Esophagus squamous epithelium (tissue), 5 donors: ENCODE data around the gene COG7. TPM values are rescaled to one million over a fixed set of nuclear protein-coding genes. Genes with fewer than 3 reads are reported as not detected.

Experiments
- DNase-seq: peaks from one replicate; lab custom pipeline; 2025; lab: John Stamatoyannopoulos, UW
- H3K27ac ChIP-seq, 4 donors: fragments of 200-600 bp; sonication (generic); one replicate each; pipeline ENCODE4 v1.5.1; 2016 to 2019; ENCODE audit warnings: mild to moderate bottlenecking in 1 of 4
- H3K27me3 ChIP-seq, 4 donors: fragments of 200-600 bp; sonication (generic); 1 replicate in 3 of 4; 2 replicates in 1 of 4; pipeline versions ENCODE4 v1.5.1 to v1.6.0; 2017 to 2021; ENCODE audit warnings: antibody characterized with exemption in 1 of 4
- H3K36me3 ChIP-seq, 3 donors: fragments of 200-600 bp; sonication (generic); one replicate each; pipeline ENCODE4 v1.5.1; 2016 to 2019
- H3K4me1 ChIP-seq, 3 donors: fragments of 200-600 bp; sonication (generic); one replicate each; pipeline ENCODE4 v1.5.1; 2017 to 2019
- H3K4me3 ChIP-seq, 4 donors: fragments of 200-600 bp; sonication (generic); 1 replicate in 3 of 4; 2 replicates in 1 of 4; pipeline ENCODE4 v1.5.1; 2016 to 2019; ENCODE audit warnings: mild to moderate bottlenecking in 2 of 4, moderate library complexity in 1 of 4
- H3K9me3 ChIP-seq, 3 donors: fragments of 200-600 bp; sonication (generic); one replicate each; pipeline ENCODE4 v1.5.1; 2016 to 2019
- POLR2A ChIP-seq, 4 donors: fragments of 450-650 bp; IDR thresholded peaks; one replicate each; pipeline ENCODE4 v1.6.1; 2017; ENCODE audit warnings: antibody characterized with exemption in 4 of 4, mild to moderate bottlenecking in 4 of 4, moderate library complexity in 3 of 4
- WGBS, 2 donors: methylation state at CpG; one replicate each; pipeline ENCODE4 v1.1.5; 2018; 5-methylcytosine and 5-hydroxymethylcytosine counted together
- intact Hi-C: fragments of 100-400 bp; cut with DNase I; formaldehyde crosslinking; loops from one replicate; pipeline ENCODE4 v1.15.0; 2022
- total RNA-seq, 4 donors: library from RNA; depleted of rRNA; stranded (reverse); fragments of >200 nt; gene quantifications; one replicate each; pipeline ENCODE4 v1.1.0, GENCODE V29; 2016
- TF ChIP-seq, protein P1 (sequence below), 6 experiments: fragments of 450-650 bp in 4 of 6; fragments of 200-600 bp in 2 of 6; sonication (generic) in 2 of 6; IDR thresholded peaks; one replicate each; pipeline ENCODE4 v1.5.1; 2016 to 2019; ENCODE audit warnings: antibody characterized with exemption in 6 of 6, mild to moderate bottlenecking in 4 of 6, moderate library complexity in 4 of 6
- donor health status: DM: yes; HTN: yes; CAD: no.

Gene COG7
- total RNA-seq, 4 donors from 2014 or later = 10.4 to 17.6 (median 15.3) TPM

DNA sequence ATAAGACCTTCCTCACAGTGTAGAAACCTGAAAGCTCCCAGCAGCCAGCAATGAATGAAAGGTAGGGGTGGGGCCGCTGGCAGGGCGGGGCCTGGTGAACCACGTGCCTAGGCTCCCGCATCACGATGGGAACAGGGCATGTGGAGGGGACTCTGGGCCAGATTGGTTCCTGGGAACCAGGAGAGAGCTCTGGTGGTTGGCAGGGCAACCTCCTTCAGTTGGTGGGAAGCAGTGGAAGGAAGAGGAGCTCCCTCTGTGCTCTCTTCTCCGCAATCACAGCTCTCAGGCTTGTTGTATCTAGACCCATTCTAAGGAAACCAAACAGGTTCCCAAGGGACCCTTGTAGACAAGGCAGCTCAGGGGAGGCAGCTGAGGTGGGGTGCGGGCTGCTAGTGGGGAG, 46.8 kb upstream of the COG7 start:
- 33 to 100% methylated on average over 1 to 6 of the region's 7 CpGs for WGBS, 2 donors
- no peak for DNase-seq
- TF ChIP-seq, protein P1, sequence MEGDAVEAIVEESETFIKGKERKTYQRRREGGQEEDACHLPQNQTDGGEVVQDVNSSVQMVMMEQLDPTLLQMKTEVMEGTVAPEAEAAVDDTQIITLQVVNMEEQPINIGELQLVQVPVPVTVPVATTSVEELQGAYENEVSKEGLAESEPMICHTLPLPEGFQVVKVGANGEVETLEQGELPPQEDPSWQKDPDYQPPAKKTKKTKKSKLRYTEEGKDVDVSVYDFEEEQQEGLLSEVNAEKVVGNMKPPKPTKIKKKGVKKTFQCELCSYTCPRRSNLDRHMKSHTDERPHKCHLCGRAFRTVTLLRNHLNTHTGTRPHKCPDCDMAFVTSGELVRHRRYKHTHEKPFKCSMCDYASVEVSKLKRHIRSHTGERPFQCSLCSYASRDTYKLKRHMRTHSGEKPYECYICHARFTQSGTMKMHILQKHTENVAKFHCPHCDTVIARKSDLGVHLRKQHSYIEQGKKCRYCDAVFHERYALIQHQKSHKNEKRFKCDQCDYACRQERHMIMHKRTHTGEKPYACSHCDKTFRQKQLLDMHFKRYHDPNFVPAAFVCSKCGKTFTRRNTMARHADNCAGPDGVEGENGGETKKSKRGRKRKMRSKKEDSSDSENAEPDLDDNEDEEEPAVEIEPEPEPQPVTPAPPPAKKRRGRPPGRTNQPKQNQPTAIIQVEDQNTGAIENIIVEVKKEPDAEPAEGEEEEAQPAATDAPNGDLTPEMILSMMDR (IDR thresholded peaks at IDR 0.05) = no peak
- TF ChIP-seq POLR2A (IDR thresholded peaks at IDR 0.05) = no peak
- Histone ChIP-seq H3K9me3 (no peaks in the 10 kb centered on the region), H3K27ac (peak overlapping the region; percentile 78 to 88 (median 86)), H3K36me3 (peaks cover 0 to 18% (median 6%) of the 10 kb centered on the region in 3 donors), H3K4me1 (peaks cover 56 to 93% (median 76%) of the 10 kb centered on the region in 3 donors), H3K27me3 (no peaks in the 10 kb centered on the region), H3K4me3 (no peak overlapping the region)
- intact Hi-C loops = no loop called here

DNA sequence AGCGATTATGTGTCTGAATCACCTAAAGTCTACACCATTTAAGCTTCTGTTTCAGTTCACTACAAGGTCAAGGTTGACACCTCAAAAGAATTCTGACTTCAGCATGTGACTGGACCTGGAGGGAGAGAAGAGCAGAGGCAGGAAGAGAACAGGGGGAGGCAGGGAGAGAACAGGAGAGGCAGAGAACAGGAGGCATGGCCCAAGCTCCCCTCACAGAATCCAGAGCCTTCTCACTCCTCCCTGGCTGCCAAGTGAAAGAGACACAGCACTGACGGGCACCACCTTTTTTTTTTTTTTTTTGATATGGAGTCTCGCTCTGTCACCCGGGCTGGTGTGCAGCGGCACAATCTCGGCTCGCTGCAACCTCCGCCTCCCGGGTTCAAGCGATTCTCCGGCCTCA, 45.9 kb upstream of the COG7 start:
- 78 to 83% methylated on average over 8 to 11 of the region's 11 CpGs for WGBS, 2 donors
- Histone ChIP-seq H3K27me3 (no peaks in the 10 kb centered on the region), H3K4me1 (peaks cover 47 to 92% (median 67%) of the 10 kb centered on the region in 3 donors), H3K27ac (peak overlapping the region; percentile 78 to 88 (median 86)), H3K9me3 (no peaks in the 10 kb centered on the region), H3K36me3 (peaks cover 0 to 27% (median 11%) of the 10 kb centered on the region in 3 donors), H3K4me3 (no peak overlapping the region)
- TF ChIP-seq, protein P1 (IDR thresholded peaks at IDR 0.05) = no peak
- no peak for TF ChIP-seq POLR2A (IDR thresholded peaks at IDR 0.05)
- intact Hi-C loops = no loop called here
- no peak for DNase-seq

DNA sequence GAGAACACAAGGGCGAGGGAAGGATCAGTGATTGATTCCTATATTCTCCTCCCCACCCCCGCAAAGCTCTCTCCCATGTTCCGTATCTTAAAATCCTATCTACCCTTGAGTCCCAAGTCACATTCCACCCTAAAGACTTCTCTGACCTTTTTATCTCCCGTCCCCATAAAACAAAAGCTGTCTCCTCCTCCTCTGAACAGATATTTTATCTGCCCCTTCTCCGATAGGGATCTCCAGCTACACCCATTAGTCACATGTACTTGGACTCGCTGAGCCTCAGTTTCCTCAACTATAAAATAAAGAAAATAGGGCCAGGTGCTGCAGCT, 44.5 kb upstream of the COG7 start:
- H3K27me3 ChIP-seq = no peaks in the 10 kb centered on the region
- H3K9me3 ChIP-seq = no peaks in the 10 kb centered on the region
- H3K27ac ChIP-seq = peak overlapping the region; percentile 78 to 88 (median 86)
- peaks cover 0 to 41% (median 17%) of the 10 kb centered on the region in 3 donors for H3K36me3 ChIP-seq
- peaks cover 42 to 92% (median 59%) of the 10 kb centered on the region in 3 donors for H3K4me1 ChIP-seq
- 61 to 65% methylated on average over 5 to 6 of the region's 6 CpGs for WGBS, 2 donors
- intact Hi-C loops = no loop called here
- no peak for TF ChIP-seq POLR2A (IDR thresholded peaks at IDR 0.05)
- TF ChIP-seq, protein P1 (IDR thresholded peaks at IDR 0.05) = no peak
- DNase-seq = no peak
- no peak overlapping the region for H3K4me3 ChIP-seq

DNA sequence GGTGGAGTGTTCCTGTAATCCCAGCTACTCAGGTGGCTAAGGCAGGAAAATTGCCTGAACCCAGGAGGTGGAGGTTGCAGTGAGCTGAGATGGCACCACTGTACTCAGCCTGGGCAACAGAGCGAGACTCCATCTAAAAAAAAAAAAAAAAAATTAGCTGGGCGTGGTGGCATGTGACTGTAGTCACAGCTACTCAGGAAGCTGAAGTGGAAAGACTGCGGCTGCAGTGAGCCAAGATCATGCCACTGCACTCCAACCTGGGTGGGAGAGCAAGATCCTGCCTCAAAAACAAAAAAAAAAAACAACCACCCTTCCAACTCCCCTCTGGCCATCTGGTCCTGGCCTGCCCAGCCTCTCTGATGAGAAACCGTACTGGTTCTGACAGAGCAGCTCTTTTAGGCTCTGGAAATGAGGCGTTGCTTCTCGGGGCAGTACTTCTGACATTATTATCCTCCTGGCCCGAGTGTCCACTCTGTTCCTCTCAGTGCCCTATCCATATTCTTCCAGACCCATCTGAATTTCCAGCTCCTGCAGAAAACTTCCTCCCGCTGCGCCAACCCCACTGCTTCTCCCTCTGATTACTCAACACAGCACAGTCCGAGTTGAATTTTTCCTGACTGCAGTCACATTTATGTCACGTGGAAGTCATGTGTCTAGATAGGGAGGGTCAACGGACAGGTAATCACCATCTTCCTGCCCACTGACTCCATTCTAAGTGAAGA, 44.0 kb upstream of the COG7 start:
- peak overlapping the region; percentile 78 to 88 (median 86) for H3K27ac ChIP-seq
- intact Hi-C loops = no loop called here
- no peaks in the 10 kb centered on the region for H3K27me3 ChIP-seq
- no peak for DNase-seq
- peaks cover 0 to 46% (median 18%) of the 10 kb centered on the region in 3 donors for H3K36me3 ChIP-seq
- no peaks in the 10 kb centered on the region for H3K9me3 ChIP-seq
- H3K4me1 ChIP-seq = peaks cover 37 to 92% (median 59%) of the 10 kb centered on the region in 3 donors
- 15 to 27% methylated on average over 12 of the region's 12 CpGs for WGBS, 2 donors
- H3K4me3 ChIP-seq = no peak overlapping the region
- TF ChIP-seq POLR2A (IDR thresholded peaks at IDR 0.05) = no peak
- TF ChIP-seq, protein P1 (IDR thresholded peaks at IDR 0.05) = no peak

DNA sequence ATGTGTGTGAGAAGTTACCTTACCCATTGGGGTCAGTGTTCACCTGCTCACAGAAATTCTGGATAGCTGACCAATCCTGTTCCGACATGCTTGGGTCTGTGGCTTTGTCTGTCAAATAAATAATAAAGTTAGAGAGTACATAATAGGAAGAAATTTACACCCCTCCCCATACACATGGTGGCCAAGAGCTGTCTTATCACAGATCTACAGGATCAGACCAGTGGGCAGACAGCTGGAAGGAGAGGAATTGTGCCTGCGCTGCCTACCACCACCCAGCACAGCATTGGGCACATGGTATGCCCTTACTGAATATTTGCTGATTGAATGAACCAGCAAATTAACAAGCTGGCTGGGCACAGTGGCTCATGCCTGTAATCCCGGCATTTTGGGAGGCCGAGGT, 42.7 kb upstream of the COG7 start:
- H3K9me3 ChIP-seq = no peaks in the 10 kb centered on the region
- TF ChIP-seq, protein P1 (IDR thresholded peaks at IDR 0.05) = no peak
- TF ChIP-seq POLR2A (IDR thresholded peaks at IDR 0.05) = no peak
- H3K4me3 ChIP-seq = no peak overlapping the region
- peaks cover 0 to 59% (median 20%) of the 10 kb centered on the region in 3 donors for H3K36me3 ChIP-seq
- DNase-seq = no peak
- intact Hi-C loops = no loop called here
- H3K27me3 ChIP-seq = no peaks in the 10 kb centered on the region
- 84 to 91% methylated on average over 3 to 4 of the region's 4 CpGs for whole genome bisulfite sequencing, 2 donors
- H3K27ac ChIP-seq = peak overlapping the region in 2 of 4 donors; percentile 88
- H3K4me1 ChIP-seq = peaks cover 30 to 90% (median 51%) of the 10 kb centered on the region in 3 donors
